ENCODE measurements around the gene LCN12.

The LCN12 gene

GRCh38 chr9:136977223-136977622, 25.1 kb downstream of the LCN12 start, which contains the start of gene PTGDS:
TSS of gene PTGDS (plus strand) at chr9:136977504. CDS start at chr9:136977579, 75 bp downstream.
- Mint-ChIP-seq H3K4me1 (peaks cover 0 to 3% of the 10 kb centered on the region in 2 donors), H3K4me3 (peak within 1 kb of the TSS in 1 of 2 donors; percentile 64), H3K9me3 (no peaks in the 10 kb centered on the region), H3K27me3 (peaks cover 28 to 68% of the 10 kb centered on the region in 2 donors), H3K27ac (no peak within 1 kb of the TSS), H3K36me3 (no peaks in the 10 kb centered on the region)
- DNase-seq (no peak), ATAC-seq (replicated peaks) (no peak)

- Mint-ChIP-seq H3K4me3 (peak overlapping the region in 1 of 2 donors; percentile 30), H3K36me3 (no peaks in the 10 kb centered on the region), H3K9me3 (no peaks in the 10 kb centered on the region), H3K4me1 (peaks cover 0 to 3% of the 10 kb centered on the region in 2 donors), H3K27ac (no peak overlapping the region), H3K27me3 (peaks cover 30 to 71% of the 10 kb centered on the region in 2 donors)
- DNase-seq (no peak), ATAC-seq (replicated peaks) (no peak)
Observed at GRCh38 chr9:136977649-136978072, 25.6 kb downstream of the LCN12 start.

- Mint-ChIP-seq H3K9me3 (no peaks in the 10 kb centered on the region), H3K27ac (no peak overlapping the region), H3K27me3 (peaks cover 35 to 72% of the 10 kb centered on the region in 2 donors), H3K4me1 (peaks cover 0 to 3% of the 10 kb centered on the region in 2 donors), H3K4me3 (no peak overlapping the region), H3K36me3 (no peaks in the 10 kb centered on the region)
- ATAC-seq (replicated peaks) (peak; percentile 33 to 43), DNase-seq (no peak)
Observed at GRCh38 chr9:136978073-136978864, 26.2 kb downstream of the LCN12 start.

- DNase-seq (no peak), ATAC-seq (replicated peaks) (no peak)
- peaks cover 0 to 6% of the 10 kb centered on the region in 2 donors for H3K4me1 Mint-ChIP-seq
- H3K27ac Mint-ChIP-seq = no peak overlapping the region
- peaks cover 41 to 79% of the 10 kb centered on the region in 2 donors for H3K27me3 Mint-ChIP-seq
- H3K36me3 Mint-ChIP-seq = peaks cover 0 to 3% of the 10 kb centered on the region in 2 donors
- H3K9me3 Mint-ChIP-seq = no peaks in the 10 kb centered on the region
- H3K4me3 Mint-ChIP-seq = no peak overlapping the region
Observed at GRCh38 chr9:136978865-136979544, 26.9 kb downstream of the LCN12 start.

GRCh38 chr9:136979769-136980587, 27.9 kb downstream of the LCN12 start:
- Mint-ChIP-seq H3K27me3 (peaks cover 43 to 86% of the 10 kb centered on the region in 2 donors), H3K27ac (peak overlapping the region; percentile 5), H3K36me3 (peaks cover 0 to 4% of the 10 kb centered on the region in 2 donors), H3K4me3 (no peak overlapping the region), H3K4me1 (peaks cover 0 to 7% of the 10 kb centered on the region in 2 donors), H3K9me3 (no peaks in the 10 kb centered on the region)
- ATAC-seq (replicated peaks) = no peak
- DNase-seq = no peak

GRCh38 chr9:136980669-136981478, 28.8 kb downstream of the LCN12 start:
- Mint-ChIP-seq H3K4me3 (no peak overlapping the region), H3K27me3 (peaks cover 41 to 82% of the 10 kb centered on the region in 2 donors), H3K4me1 (peaks cover 0 to 7% of the 10 kb centered on the region in 2 donors), H3K27ac (no peak overlapping the region), H3K9me3 (no peaks in the 10 kb centered on the region), H3K36me3 (peaks cover 0 to 4% of the 10 kb centered on the region in 2 donors)
- ATAC-seq (replicated peaks) = no peak
- no peak for DNase-seq

- Mint-ChIP-seq H3K4me1 (peaks cover 0 to 5% of the 10 kb centered on the region in 2 donors), H3K9me3 (no peaks in the 10 kb centered on the region), H3K27ac (no peak overlapping the region), H3K4me3 (no peak overlapping the region), H3K27me3 (peaks cover 38 to 80% of the 10 kb centered on the region in 2 donors), H3K36me3 (peaks cover 0 to 4% of the 10 kb centered on the region in 2 donors)
- DNase-seq (no peak), ATAC-seq (replicated peaks) (no peak)
Observed at GRCh38 chr9:136981588-136982231, 29.6 kb downstream of the LCN12 start.

GRCh38 chr9:136982232-136983051, 30.4 kb downstream of the LCN12 start, which contains the start of gene LCNL1:
TSS of gene LCNL1 (plus strand) at chr9:136982993. CDS start at chr9:136983587, 594 bp downstream.
- ATAC-seq (replicated peaks) (no peak), DNase-seq (no peak)
- Mint-ChIP-seq H3K4me1 (peaks cover 0 to 4% of the 10 kb centered on the region in 2 donors), H3K4me3 (no peak within 1 kb of the TSS), H3K27ac (no peak within 1 kb of the TSS), H3K27me3 (peaks cover 37 to 80% of the 10 kb centered on the region in 2 donors), H3K9me3 (no peaks in the 10 kb centered on the region), H3K36me3 (peaks cover 0 to 4% of the 10 kb centered on the region in 2 donors)

GRCh38 chr9:136983167-136983566, 31.1 kb downstream of the LCN12 start:
- DNase-seq (no peak), ATAC-seq (replicated peaks) (no peak)
- Mint-ChIP-seq H3K4me3 (no peak overlapping the region), H3K9me3 (no peaks in the 10 kb centered on the region), H3K27ac (no peak overlapping the region), H3K4me1 (peaks cover 0 to 4% of the 10 kb centered on the region in 2 donors), H3K27me3 (peaks cover 41 to 81% of the 10 kb centered on the region in 2 donors), H3K36me3 (peaks cover 0 to 4% of the 10 kb centered on the region in 2 donors)

- no peaks in the 10 kb centered on the region for H3K9me3 Mint-ChIP-seq
- H3K36me3 Mint-ChIP-seq = peaks cover 0 to 4% of the 10 kb centered on the region in 2 donors
- ATAC-seq (replicated peaks) (no peak), DNase-seq (no peak)
- peaks cover 41 to 85% of the 10 kb centered on the region in 2 donors for H3K27me3 Mint-ChIP-seq
- no peak overlapping the region for H3K27ac Mint-ChIP-seq
- H3K4me3 Mint-ChIP-seq = no peak overlapping the region
- peaks cover 0 to 4% of the 10 kb centered on the region in 2 donors for H3K4me1 Mint-ChIP-seq
Observed at GRCh38 chr9:136983656-136984314, 31.7 kb downstream of the LCN12 start.

GRCh38 chr9:136984464-136985026, 32.5 kb downstream of the LCN12 start:
- H3K36me3 Mint-ChIP-seq = peaks cover 0 to 4% of the 10 kb centered on the region in 2 donors
- no peak overlapping the region for H3K4me3 Mint-ChIP-seq
- peaks cover 0 to 4% of the 10 kb centered on the region in 2 donors for H3K4me1 Mint-ChIP-seq
- no peak overlapping the region for H3K27ac Mint-ChIP-seq
- H3K27me3 Mint-ChIP-seq = peaks cover 41 to 90% of the 10 kb centered on the region in 2 donors
- ATAC-seq (replicated peaks) (no peak), DNase-seq (no peak)
- H3K9me3 Mint-ChIP-seq = no peaks in the 10 kb centered on the region

Data from stimulated activated naive B cell treated with anti-CD40 and anti-IgM and Interleukin-4, amounts not matched to agents 10 μg/mL and 1 μg/mL and 100 μg/mL, for 72 hours (primary cell).